ENCODE measurements around the gene GMDS.

The GMDS gene

GRCh38 chr6:1986454-1987243 lies 258.8 kb downstream of the GMDS start:
- TF ChIP-seq CTCF (IDR thresholded peaks at IDR 0.05; ENCODE audit: control insufficient read depth, insufficient read depth, low read depth, low read length, missing control alignments), result no peak
- DNase-seq (ENCODE audit: low read depth), result no peak
- H3K4me3 ChIP-seq (ENCODE audit: control insufficient read depth, low read depth, low read length), result no peak overlapping the region

GRCh38 chr6:1984346-1984994 lies 260.9 kb downstream of the GMDS start:
- no peak overlapping the region for H3K4me3 ChIP-seq (ENCODE audit: control insufficient read depth, low read depth, low read length)
- DNase-seq (ENCODE audit: low read depth), result no peak
- TF ChIP-seq CTCF (IDR thresholded peaks at IDR 0.05; ENCODE audit: control insufficient read depth, insufficient read depth, low read depth, low read length, missing control alignments), result no peak

GRCh38 chr6:1983850-1984249 lies 261.6 kb downstream of the GMDS start:
- no peak overlapping the region for H3K4me3 ChIP-seq (ENCODE audit: control insufficient read depth, low read depth, low read length)
- no peak for TF ChIP-seq CTCF (IDR thresholded peaks at IDR 0.05; ENCODE audit: control insufficient read depth, insufficient read depth, low read depth, low read length, missing control alignments)
- no peak for DNase-seq (ENCODE audit: low read depth)

- no peak for TF ChIP-seq CTCF (IDR thresholded peaks at IDR 0.05; ENCODE audit: control insufficient read depth, insufficient read depth, low read depth, low read length, missing control alignments)
- H3K4me3 ChIP-seq (ENCODE audit: control insufficient read depth, low read depth, low read length), result no peak overlapping the region
- DNase-seq (ENCODE audit: low read depth), result no peak
These were observed 272.4 kb downstream of the GMDS start for GRCh38 chr6:1972962-1973361.

- DNase-seq (ENCODE audit: low read depth), result no peak
- H3K4me3 ChIP-seq (ENCODE audit: control insufficient read depth, low read depth, low read length), result no peak overlapping the region
- no peak for TF ChIP-seq CTCF (IDR thresholded peaks at IDR 0.05; ENCODE audit: control insufficient read depth, insufficient read depth, low read depth, low read length, missing control alignments)
These were observed 273.8 kb downstream of the GMDS start for GRCh38 chr6:1971612-1972011.

- TF ChIP-seq CTCF (IDR thresholded peaks at IDR 0.05; ENCODE audit: control insufficient read depth, insufficient read depth, low read depth, low read length, missing control alignments), result no peak
- DNase-seq (ENCODE audit: low read depth), result no peak
These were observed 275.2 kb downstream of the GMDS start for GRCh38 chr6:1970151-1970561.

More at GRCh38 chr6:1970151-1970561, 275.2 kb downstream of the GMDS start:
- no peak overlapping the region for H3K4me3 ChIP-seq (ENCODE audit: control insufficient read depth, low read depth, low read length)

Data from AG09309 (cell line).